GM21423 (cell line): ENCODE measurements around the gene SDF4.

Experiments
- ATAC-seq: cut with Tn5 transposase; IDR thresholded peaks from one replicate; pipeline ENCODE4 v1.9.1; 2021; ENCODE audit warnings: mild to moderate bottlenecking, moderate library complexity; ENCODE audit not compliant: unreplicated experiment

The SDF4 gene

DNA sequence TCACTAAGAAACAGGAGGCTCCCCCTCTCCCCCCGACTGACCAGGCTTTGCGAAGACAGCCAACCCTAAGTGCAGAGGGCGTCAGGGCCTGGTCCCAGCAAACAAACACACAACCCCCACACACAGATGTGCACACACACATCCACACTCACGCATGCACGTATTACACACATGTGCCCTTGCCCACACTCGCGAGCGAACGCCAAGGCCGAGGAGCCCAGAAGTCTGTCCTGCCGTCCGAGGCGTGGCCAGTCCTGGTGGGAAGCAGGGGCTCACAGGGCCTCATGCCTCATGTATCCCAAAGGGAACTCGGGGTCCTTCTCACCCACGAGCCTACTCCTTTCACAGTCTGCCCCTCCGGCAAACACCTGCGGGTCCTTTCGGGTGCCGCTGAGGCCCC, 2.0 kb downstream of the SDF4 start:
- no peak for ATAC-seq

DNA sequence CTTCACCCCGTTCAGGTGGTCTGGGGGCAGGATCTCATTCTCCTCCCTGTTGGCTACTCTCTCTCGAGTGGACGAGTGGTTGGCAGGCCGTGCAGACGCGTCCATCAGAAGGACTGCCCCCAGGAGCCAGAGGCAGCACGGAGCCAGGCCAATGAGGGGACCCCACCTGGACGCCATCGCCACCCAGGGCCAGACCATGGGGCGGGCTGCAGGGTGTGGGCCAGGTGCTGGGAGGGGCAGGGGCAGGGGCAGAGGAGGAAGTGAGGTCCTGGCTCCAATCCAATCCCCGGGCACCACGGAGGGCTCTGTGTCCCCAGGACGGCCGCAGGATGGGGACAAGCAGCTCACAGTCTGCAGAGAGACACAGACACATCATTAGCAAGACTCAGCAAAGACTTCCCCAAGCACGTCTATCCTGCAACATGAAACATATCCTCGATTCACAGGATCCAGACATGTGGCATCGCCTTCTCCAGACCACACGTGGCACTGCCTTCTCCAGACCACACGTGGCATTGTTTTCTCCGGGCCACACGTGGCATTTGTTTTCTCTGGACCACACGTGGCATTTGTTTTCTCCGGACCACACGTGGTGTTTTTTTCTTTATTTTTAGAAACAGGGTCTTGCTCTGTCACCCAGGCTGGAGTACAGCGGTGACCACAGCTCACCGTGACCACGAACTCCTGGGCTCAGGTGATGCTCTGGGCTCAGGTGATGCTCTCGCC, 3.0 kb downstream of the SDF4 start:
- no peak for ATAC-seq

DNA sequence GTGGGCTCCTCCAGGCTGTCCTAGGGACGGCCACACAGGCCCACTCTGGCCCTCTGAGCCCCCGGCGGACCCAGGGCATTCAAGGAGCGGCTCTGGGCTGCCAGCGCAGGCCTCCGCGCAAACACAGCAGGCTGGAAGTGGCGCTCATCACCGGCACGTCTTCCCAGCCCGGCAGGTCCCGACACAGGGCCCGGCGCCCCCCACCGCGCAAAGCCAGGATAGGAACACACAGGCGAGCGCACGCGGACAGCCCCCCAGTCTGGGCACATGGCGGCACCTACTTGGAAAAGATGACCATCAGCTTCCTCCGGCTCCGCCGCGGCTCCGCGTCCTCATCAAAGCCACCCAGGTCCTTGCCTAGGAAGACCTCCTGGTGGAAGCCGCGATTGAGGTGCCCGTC, 3.6 kb downstream of the SDF4 start:
- no peak for ATAC-seq

DNA sequence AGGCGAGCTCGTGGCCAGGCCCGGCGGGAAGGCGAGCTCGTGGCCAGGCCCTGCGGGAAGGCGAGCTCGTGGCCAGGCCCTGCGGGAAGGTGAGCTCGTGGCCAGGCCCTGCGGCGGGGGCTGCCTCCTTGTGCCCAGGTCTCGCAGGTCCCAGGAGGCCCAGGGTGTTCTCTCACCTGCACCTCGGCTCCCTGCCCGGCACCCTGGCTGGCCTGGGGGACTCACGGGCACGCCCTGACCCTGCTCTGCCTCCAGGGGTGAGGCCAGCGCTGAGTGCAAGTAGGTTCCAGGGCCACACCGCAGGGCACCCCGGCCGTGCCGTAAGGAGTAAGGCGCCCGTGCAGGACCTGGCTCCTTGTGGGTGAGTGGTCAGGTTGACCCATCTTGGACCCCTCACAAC, 4.4 kb downstream of the SDF4 start:
- no peak for ATAC-seq

DNA sequence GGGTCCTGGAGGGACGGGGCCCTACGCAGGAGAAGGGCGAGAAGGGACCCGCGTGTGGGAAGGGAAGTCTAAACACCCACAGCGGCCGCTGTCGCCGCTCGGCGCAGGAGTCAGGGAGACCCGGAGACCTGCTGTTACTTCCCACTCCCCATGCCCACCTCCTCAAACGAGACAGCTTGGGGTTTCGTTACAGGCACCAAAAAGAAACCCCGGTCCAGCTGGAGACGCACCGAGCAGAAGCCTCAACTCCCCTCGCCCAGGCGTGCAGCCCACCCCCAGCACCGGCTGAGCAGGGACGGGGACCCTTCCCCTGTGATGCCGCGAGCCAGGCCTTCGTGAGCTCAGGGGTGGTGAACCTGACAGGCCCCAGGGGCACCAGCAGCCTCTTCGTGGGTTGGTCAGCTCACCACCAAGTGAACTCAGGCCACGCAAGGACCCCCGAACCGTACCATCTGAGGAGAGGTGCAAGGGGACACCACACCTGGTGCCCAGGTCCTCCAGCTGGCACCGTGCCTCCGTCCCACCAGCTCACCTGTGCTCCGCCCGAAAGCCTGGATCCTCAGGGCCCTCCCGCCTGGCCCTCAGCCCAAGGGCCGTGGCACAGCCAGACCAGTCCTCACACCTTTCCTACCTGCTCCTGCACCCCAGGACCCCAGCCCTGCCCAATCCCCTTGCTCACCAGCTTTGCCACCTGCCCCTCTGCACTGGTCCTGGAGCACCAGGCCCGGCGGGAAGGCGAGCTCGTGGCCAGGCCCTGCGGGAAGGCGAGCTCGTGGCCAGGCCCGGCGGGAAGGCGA, 5.0 kb downstream of the SDF4 start:
- ATAC-seq: no peak

- ATAC-seq: no peak
Observed at GRCh38 chr1:1225913-1226312, 5.9 kb downstream of the SDF4 start.

- ATAC-seq: no peak
Observed at GRCh38 chr1:1225238-1225845, 6.5 kb downstream of the SDF4 start.

GRCh38 chr1:1223891-1224290, 7.9 kb downstream of the SDF4 start:
- no peak for ATAC-seq

GRCh38 chr1:1223321-1223720, 8.5 kb downstream of the SDF4 start:
- no peak for ATAC-seq

- ATAC-seq: no peak
Observed at GRCh38 chr1:1222575-1223225, 9.1 kb downstream of the SDF4 start.

DNA sequence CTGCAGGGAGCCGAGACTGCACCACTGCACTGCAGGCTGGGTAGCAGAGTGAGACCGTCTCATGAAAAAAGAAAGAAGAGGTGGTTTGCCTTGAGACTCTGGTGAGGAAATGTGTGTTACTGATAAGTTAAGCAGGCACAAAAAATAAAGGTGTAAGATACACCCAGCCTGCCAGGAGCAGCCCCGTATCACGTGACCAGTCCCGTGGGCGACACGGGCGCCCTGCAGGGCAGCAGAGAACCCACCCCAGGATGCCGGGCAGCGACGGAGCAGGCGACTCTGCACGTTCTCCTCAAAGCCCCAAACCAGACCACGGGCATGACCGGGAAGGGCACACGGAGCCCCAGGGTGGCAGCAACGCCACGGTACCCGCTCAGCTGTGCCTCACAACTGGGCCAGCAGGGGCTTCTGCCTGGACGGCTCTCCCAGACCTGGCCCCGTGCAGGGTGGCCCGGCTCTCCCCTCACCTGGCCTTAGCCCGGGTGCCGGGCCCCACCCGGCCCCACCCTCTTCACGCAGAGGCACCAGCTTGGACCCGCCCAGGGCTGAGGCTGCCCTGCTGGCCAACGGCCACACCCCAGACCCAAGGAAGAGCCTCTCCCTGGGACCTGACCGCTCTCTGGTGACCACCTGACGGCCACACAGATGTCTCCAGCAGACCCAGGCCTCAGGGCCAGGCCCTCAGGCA, 9.8 kb downstream of the SDF4 start:
- no peak for ATAC-seq

- ATAC-seq: no peak
Observed at GRCh38 chr1:1220197-1220596, 11.6 kb downstream of the SDF4 start.

DNA sequence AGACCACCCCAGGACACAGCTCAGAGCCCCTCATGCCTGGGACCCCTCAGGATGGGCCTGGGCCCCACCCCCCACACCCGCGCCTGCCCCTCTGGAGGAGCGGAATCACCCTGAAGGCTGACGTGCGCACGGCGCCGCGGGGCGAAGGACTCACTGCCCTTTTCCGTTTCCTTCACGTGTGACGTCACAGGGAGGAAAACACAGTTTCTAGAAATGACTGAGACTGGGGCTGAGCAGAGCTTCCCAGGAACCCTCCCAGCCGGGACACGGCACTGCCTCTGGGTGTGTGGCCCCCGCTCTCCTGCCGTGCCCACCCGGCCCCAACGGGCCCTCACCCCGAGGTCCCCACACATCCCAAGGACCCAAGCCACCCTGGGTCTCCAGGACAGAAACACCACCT, 12.5 kb downstream of the SDF4 start:
- ATAC-seq: no peak

GRCh38 chr1:1218524-1219200, 13.1 kb downstream of the SDF4 start:
- no peak for ATAC-seq

GRCh38 chr1:1217621-1218523, 13.9 kb downstream of the SDF4 start:
- no peak for ATAC-seq

GRCh38 chr1:1216770-1217620, 14.8 kb downstream of the SDF4 start:
- no peak for ATAC-seq

- no peak for ATAC-seq
Observed at GRCh38 chr1:1215881-1216605, 15.8 kb downstream of the SDF4 start.
